HepG2 (cell line): ENCODE data around the gene CNIH4. TPM values are rescaled to one million over a fixed set of nuclear protein-coding genes. Genes with fewer than 3 reads are reported as not detected.

ENCODE experiments used
- CBX1 ChIP-seq: IDR thresholded peaks from one replicate; pipeline ENCODE4 v1.6.1; 2016; ENCODE audit warnings: antibody characterized with exemption, low read depth
- CBX5 ChIP-seq: sonication (generic); formaldehyde crosslinking; IDR thresholded peaks from 2 replicates; pipeline ENCODE4 v1.4.0; 2020; ENCODE audit warnings: missing genetic modification reagents, borderline replicate concordance
- ERF ChIP-seq: IDR thresholded peaks from 2 replicates; pipeline ENCODE4 v1.6.1; 2018; ENCODE audit warnings: missing biosample characterization, missing genetic modification reagents
- KLF11 ChIP-seq: IDR thresholded peaks from 2 replicates; pipeline ENCODE4 v1.6.1; 2016; ENCODE audit warnings: missing compliant biosample characterization
- NFYB ChIP-seq: sonication (generic); formaldehyde crosslinking; IDR thresholded peaks from 2 replicates; pipeline ENCODE4 v1.4.0; 2020; ENCODE audit warnings: missing genetic modification reagents
- NR2C2 ChIP-seq: sonication (generic); formaldehyde crosslinking; IDR thresholded peaks from 2 replicates; pipeline ENCODE4 v1.4.0; 2020; ENCODE audit warnings: missing genetic modification reagents, mild to moderate bottlenecking, moderate library complexity, borderline replicate concordance
- SRSF1 ChIP-seq: fragments of 200-400 bp; formaldehyde crosslinking; optimal IDR thresholded peaks from 2 replicates; pipeline ENCODE3; 2017; ENCODE audit warnings: mild to moderate bottlenecking, low read depth, low read length, moderate library complexity
- SRY ChIP-seq: sonication (generic); formaldehyde crosslinking; IDR thresholded peaks from 2 replicates; pipeline ENCODE4 v1.8.0; 2022; ENCODE audit warnings: mild to moderate bottlenecking, missing genetic modification reagents
- TSC22D2 ChIP-seq: sonication (generic); formaldehyde crosslinking; IDR thresholded peaks from 2 replicates; pipeline ENCODE4 v1.5.1; 2020; ENCODE audit warnings: missing genetic modification reagents, mild to moderate bottlenecking, borderline replicate concordance
- ZNF382 ChIP-seq: sonication (generic); formaldehyde crosslinking; IDR thresholded peaks from 2 replicates; pipeline ENCODE4 v1.5.0; 2020; ENCODE audit warnings: missing genetic modification reagents, mild to moderate bottlenecking, borderline replicate concordance
- ZNF672 ChIP-seq: sonication (generic); formaldehyde crosslinking; IDR thresholded peaks from 2 replicates; pipeline ENCODE4 v1.8.1; 2022; ENCODE audit warnings: missing genetic modification reagents
- ZNF83 ChIP-seq: sonication (generic); formaldehyde crosslinking; IDR thresholded peaks from 2 replicates; pipeline ENCODE4 v1.4.0; 2020; ENCODE audit warnings: missing genetic modification reagents, mild to moderate bottlenecking, borderline replicate concordance
- ZSCAN20 ChIP-seq: sonication (generic); formaldehyde crosslinking; IDR thresholded peaks from 2 replicates; pipeline ENCODE4 v1.4.0; 2020; ENCODE audit warnings: missing genetic modification reagents, mild to moderate bottlenecking, borderline replicate concordance
- ZSCAN22 ChIP-seq: sonication (generic); formaldehyde crosslinking; IDR thresholded peaks from 2 replicates; pipeline ENCODE4 v1.4.0; 2020; ENCODE audit warnings: mild to moderate bottlenecking, missing genetic modification reagents
- polyA plus RNA-seq, 8 experiments: library from polyadenylated mRNA; depleted of rRNA in 3 of 8; stranded (reverse) in 7 of 8; unstranded in 1 of 8; fragments of >200 nt; fragmentation: Illumina TruSeq in 4 of 8; extraction: Trizol in 4 of 8; gene quantifications; 2 replicates each; pipeline versions ENCODE4 v1.2.1 to v1.2.3, GENCODE V29; 2011 to 2016; ENCODE audit warnings: low read depth in 4 of 8, missing spikeins in 1 of 8, mixed read lengths in 1 of 8; ENCODE audit not compliant: insufficient read depth in 1 of 8
- total RNA-seq, 5 experiments: library from RNA; depleted of rRNA; stranded (reverse); fragments of >200 nt; fragmentation: Illumina TruSeq; extraction: Trizol; gene quantifications; 2 replicates each; pipeline ENCODE4 v1.2.3, GENCODE V29; 2016; ENCODE audit warnings: low read depth in 1 of 5
- TF ChIP-seq, protein P1 (sequence below): sonication (generic); formaldehyde crosslinking; IDR thresholded peaks from 2 replicates; pipeline ENCODE4 v1.8.0; 2022; ENCODE audit warnings: mild to moderate bottlenecking, missing genetic modification reagents
- TF ChIP-seq, protein P2 (sequence below): IDR thresholded peaks from 2 replicates; pipeline ENCODE4 v1.6.1; 2018; ENCODE audit warnings: missing genetic modification reagents
- TF ChIP-seq, protein P3 (sequence below): sonication (generic); formaldehyde crosslinking; IDR thresholded peaks from 2 replicates; pipeline ENCODE4 v1.4.0; 2020; ENCODE audit warnings: mild to moderate bottlenecking, low read depth, missing genetic modification reagents
- TF ChIP-seq, protein P4 (sequence below): sonication (generic); formaldehyde crosslinking; conservative IDR thresholded peaks from 2 replicates; pipeline ENCODE4 v1.4.0; 2020; ENCODE audit warnings: mild to moderate bottlenecking, missing genetic modification reagents, moderate library complexity
- TF ChIP-seq, protein P5 (sequence below): sonication (generic); formaldehyde crosslinking; IDR thresholded peaks from 2 replicates; pipeline ENCODE4 v1.5.0; 2020; ENCODE audit warnings: mild to moderate bottlenecking, missing genetic modification reagents

CNIH4 gene
- total and polyA plus RNA-seq, 2 of the 13 experiments (the other 11 are each of a cell fraction or from before 2014, with no cell fraction given): 51.8 to 52.9 TPM

DNA sequence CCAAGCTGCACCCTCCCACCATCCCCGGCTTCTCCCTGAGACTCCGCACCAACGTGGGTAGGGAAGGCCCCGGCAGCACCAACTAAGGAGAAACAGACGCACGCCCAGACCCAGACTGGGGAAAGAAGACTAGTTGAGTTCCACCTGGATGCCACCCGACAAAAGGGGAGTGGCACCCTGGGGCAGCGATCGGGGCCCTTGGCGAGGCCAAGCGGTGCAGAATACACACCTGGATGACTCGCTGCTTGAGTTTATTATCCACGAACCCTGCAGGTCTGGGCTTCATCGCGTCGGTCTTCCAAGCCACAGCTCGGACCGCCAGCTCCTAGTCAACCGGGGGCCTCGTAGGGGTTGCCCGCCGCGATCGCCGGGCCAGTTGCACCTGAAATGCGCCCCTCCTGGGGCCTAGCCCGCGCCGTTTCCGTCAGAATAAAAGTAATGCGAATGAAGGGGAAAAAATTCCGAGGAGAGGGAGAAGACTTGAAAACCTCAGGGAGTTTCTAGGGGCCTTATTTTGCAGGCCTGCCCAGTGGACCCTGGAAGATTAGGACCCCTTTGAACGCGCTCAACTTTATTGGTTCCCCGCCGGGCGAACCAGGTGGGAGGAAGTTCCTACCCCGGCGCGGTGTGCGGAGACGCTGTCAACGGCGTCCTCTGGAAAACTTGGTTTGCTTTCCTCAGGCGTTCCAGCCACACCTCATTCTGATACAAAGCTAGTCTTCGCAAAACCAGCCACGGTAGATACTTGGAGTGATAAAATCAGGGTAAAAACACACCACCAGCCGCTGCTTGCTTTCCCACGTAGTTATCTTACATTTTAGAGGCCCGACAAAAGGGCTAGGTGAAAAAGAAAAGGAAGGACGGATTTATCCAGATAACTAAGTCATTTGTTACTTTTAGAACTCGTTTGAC is 26.6 kb upstream of the CNIH4 start, which contains the start of gene NVL (continued):
- TF ChIP-seq, protein P1, sequence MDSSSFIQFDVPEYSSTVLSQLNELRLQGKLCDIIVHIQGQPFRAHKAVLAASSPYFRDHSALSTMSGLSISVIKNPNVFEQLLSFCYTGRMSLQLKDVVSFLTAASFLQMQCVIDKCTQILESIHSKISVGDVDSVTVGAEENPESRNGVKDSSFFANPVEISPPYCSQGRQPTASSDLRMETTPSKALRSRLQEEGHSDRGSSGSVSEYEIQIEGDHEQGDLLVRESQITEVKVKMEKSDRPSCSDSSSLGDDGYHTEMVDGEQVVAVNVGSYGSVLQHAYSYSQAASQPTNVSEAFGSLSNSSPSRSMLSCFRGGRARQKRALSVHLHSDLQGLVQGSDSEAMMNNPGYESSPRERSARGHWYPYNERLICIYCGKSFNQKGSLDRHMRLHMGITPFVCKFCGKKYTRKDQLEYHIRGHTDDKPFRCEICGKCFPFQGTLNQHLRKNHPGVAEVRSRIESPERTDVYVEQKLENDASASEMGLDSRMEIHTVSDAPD: no peak
- TF ChIP-seq, protein P2, sequence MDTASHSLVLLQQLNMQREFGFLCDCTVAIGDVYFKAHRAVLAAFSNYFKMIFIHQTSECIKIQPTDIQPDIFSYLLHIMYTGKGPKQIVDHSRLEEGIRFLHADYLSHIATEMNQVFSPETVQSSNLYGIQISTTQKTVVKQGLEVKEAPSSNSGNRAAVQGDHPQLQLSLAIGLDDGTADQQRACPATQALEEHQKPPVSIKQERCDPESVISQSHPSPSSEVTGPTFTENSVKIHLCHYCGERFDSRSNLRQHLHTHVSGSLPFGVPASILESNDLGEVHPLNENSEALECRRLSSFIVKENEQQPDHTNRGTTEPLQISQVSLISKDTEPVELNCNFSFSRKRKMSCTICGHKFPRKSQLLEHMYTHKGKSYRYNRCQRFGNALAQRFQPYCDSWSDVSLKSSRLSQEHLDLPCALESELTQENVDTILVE: peak; percentile 88
- TF ChIP-seq NR2C2 (CRISPR knock-in tag) (peak; percentile 56; the same call in 1 of the 2 replicates), CBX1 (no peak), ZSCAN22 (CRISPR knock-in tag) (no peak), SRSF1 (no peak), ZSCAN20 (CRISPR knock-in tag) (no peak), SRY (CRISPR knock-in tag) (peak; percentile 66; the same call in 1 of the 2 replicates), TSC22D2 (CRISPR knock-in tag) (no peak; the same call in 1 of the 2 replicates), ZNF83 (CRISPR knock-in tag) (no peak), CBX5 (CRISPR knock-in tag) (no peak; the same call in 1 of the 2 replicates), NFYB (peak; percentile 74), ZNF382 (no peak), ERF (0 out of 2 replicates have a peak, but pooled peaks have one; percentile 4), KLF11 (CRISPR knock-in tag) (peak; percentile 42; the same call in 1 of the 2 replicates), ZNF672 (CRISPR knock-in tag) (no peak)
- TF ChIP-seq, protein P3, sequence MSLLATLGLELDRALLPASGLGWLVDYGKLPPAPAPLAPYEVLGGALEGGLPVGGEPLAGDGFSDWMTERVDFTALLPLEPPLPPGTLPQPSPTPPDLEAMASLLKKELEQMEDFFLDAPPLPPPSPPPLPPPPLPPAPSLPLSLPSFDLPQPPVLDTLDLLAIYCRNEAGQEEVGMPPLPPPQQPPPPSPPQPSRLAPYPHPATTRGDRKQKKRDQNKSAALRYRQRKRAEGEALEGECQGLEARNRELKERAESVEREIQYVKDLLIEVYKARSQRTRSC: no peak
- TF ChIP-seq, protein P4, sequence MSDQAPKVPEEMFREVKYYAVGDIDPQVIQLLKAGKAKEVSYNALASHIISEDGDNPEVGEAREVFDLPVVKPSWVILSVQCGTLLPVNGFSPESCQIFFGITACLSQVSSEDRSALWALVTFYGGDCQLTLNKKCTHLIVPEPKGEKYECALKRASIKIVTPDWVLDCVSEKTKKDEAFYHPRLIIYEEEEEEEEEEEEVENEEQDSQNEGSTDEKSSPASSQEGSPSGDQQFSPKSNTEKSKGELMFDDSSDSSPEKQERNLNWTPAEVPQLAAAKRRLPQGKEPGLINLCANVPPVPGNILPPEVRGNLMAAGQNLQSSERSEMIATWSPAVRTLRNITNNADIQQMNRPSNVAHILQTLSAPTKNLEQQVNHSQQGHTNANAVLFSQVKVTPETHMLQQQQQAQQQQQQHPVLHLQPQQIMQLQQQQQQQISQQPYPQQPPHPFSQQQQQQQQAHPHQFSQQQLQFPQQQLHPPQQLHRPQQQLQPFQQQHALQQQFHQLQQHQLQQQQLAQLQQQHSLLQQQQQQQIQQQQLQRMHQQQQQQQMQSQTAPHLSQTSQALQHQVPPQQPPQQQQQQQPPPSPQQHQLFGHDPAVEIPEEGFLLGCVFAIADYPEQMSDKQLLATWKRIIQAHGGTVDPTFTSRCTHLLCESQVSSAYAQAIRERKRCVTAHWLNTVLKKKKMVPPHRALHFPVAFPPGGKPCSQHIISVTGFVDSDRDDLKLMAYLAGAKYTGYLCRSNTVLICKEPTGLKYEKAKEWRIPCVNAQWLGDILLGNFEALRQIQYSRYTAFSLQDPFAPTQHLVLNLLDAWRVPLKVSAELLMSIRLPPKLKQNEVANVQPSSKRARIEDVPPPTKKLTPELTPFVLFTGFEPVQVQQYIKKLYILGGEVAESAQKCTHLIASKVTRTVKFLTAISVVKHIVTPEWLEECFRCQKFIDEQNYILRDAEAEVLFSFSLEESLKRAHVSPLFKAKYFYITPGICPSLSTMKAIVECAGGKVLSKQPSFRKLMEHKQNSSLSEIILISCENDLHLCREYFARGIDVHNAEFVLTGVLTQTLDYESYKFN: peak; percentile 26; the same call in 1 of the 2 replicates
- TF ChIP-seq, protein P5, sequence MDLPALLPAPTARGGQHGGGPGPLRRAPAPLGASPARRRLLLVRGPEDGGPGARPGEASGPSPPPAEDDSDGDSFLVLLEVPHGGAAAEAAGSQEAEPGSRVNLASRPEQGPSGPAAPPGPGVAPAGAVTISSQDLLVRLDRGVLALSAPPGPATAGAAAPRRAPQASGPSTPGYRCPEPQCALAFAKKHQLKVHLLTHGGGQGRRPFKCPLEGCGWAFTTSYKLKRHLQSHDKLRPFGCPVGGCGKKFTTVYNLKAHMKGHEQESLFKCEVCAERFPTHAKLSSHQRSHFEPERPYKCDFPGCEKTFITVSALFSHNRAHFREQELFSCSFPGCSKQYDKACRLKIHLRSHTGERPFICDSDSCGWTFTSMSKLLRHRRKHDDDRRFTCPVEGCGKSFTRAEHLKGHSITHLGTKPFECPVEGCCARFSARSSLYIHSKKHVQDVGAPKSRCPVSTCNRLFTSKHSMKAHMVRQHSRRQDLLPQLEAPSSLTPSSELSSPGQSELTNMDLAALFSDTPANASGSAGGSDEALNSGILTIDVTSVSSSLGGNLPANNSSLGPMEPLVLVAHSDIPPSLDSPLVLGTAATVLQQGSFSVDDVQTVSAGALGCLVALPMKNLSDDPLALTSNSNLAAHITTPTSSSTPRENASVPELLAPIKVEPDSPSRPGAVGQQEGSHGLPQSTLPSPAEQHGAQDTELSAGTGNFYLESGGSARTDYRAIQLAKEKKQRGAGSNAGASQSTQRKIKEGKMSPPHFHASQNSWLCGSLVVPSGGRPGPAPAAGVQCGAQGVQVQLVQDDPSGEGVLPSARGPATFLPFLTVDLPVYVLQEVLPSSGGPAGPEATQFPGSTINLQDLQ (CRISPR knock-in tag): no peak
